Lung microvascular endothelial cell (primary cell): Measurements from ENCODE around the gene ZNF526. TPM values are rescaled to one million over a fixed set of nuclear protein-coding genes. Genes with fewer than 3 reads are reported as not detected.

Experiments
- DNase-seq, 2 donors: peaks; one replicate each; pipeline versions ENCODE4 v3.0.0 to v3.0.0-alpha.2; 2010; ENCODE audit warnings: low read depth in 2 of 2
- total RNA-seq: library from RNA; depleted of rRNA; stranded (reverse); fragments of >200 nt; gene quantifications from 2 replicates; pipeline ENCODE4 v1.2.1, GENCODE V29; 2014

The ZNF526 gene
- total RNA-seq, 1 donor from 2014 or later: 6.5 TPM

DNA sequence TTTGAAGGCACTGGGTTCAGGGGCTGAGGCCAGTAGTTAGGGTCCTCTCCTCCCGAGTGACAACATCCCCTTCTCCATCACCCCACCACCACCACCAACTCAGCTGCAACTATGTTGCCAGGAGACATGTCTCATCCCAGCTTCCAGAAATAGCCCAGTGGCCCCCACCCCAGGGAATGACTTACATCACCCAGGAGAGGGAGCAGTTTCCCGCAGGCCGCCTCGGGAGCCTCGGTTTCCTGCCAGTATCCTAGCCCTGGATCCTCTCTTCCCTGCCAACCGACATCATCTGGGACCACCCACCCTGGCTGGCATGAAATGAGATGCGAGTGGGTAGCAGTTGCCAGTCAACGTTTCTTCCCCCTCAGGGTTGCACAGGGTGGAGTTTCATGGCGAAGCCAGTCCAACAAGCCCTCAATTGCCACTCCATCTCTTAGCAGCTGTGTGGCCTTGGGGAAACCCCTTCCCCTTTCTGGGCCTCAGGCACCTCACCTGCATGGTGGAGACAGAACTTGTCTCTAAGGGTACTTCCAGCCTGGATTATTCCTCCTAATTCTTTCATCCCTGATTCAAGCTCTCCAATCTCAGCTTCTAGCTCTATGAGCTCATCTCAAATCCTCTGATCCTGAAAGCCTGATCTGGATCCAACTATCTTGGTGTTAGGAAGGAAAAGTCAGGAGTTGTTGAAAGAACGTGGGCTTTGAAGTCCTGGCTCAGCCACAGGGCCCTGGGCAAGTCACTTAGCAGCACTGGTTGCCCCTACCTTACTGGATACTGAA lies 26.2 kb downstream of the ZNF526 start:
- DNase-seq: peak; percentile 80 to 85

DNA sequence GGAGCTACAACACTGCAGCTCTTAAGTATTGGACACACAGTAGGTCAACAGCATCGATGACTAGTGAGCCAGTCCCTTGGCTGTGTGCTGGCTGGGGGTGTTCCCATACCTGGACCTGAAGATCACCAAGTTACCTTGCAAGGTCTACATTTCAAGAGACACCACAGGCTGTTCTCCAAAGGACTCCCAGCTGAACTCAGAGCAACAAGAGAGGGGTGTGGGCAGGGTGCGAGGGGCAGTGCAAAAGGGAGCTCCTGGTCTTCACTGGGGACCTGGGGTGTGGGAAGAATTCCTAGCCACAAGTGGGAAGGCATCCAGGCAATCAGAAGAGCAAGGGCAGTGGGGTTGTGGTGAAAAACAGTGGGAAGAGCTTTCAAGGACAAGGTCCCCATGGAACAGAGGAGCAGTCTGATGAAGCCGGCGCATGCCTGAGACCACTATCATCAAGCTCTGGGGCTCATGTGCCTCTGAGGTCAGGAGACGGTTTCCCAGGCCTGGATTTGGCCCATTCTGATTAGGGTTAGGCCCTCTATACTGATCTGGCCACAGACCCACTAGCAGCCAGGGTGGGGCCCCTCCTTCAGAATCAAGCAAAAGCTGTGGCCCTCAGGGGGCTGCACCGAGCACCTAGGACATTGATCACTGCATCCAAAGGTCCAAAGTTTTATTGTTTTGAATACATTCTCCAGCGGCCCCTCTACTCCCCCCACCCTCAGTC lies 27.0 kb downstream of the ZNF526 start:
- DNase-seq: no peak

- DNase-seq: no peak
These were observed 27.6 kb downstream of the ZNF526 start for GRCh38 chr19:42247640-42248199.

- DNase-seq: no peak
These were observed 28.4 kb downstream of the ZNF526 start for GRCh38 chr19:42248270-42249148.

GRCh38 chr19:42249149-42249750 lies 29.1 kb downstream of the ZNF526 start:
- DNase-seq: no peak

GRCh38 chr19:42249769-42250168 lies 29.7 kb downstream of the ZNF526 start:
- DNase-seq: no peak

- DNase-seq: no peak
These were observed 30.1 kb downstream of the ZNF526 start for GRCh38 chr19:42250183-42250665.

DNA sequence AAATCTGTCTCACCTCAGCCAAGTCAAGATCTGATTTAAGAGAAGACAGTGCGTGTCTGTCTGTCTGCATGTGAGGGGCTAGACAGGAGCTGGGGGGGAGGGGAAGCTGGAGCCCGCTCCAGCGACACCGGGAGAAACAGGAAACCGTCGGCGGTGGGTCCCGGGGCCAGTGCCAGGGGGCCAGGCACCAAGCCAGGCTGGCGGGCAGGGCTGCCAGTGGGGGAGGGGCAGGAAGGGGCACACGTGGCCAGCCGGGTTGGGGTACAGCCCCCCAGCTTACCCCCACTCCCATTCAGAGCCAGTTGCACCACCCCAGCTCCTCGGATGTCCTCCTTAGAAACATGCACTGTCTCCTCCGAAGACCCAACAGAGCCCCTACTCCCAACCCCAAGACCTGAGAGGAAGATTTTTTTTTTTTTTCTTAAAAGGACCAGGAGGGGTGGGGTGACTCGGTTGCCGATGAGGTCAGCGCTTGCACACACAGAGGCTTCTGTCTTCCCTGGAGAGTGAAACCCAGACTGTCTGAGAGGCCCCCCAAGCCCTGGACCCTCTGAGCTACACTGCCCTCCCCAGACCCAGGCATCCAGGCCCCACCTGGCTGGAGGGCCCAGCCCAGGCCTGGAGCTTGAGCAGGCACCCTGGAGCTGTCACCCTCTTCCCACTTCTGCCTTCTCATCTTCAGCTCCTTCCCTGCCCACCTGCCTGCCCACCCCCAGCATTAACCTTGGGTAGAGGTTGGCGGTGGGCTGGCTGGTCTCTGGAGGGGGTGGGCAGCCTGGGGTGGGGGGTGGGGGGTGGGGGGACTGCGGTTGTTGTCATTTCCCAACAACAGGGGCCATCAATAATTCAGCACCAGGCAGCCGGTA lies 30.8 kb downstream of the ZNF526 start:
- peak; percentile 47 to 59 for DNase-seq

GRCh38 chr19:42251572-42252358 lies 31.7 kb downstream of the ZNF526 start:
- DNase-seq: no peak

- DNase-seq: peak; percentile 41 to 44
These were observed 32.5 kb downstream of the ZNF526 start for GRCh38 chr19:42252365-42253244.

DNA sequence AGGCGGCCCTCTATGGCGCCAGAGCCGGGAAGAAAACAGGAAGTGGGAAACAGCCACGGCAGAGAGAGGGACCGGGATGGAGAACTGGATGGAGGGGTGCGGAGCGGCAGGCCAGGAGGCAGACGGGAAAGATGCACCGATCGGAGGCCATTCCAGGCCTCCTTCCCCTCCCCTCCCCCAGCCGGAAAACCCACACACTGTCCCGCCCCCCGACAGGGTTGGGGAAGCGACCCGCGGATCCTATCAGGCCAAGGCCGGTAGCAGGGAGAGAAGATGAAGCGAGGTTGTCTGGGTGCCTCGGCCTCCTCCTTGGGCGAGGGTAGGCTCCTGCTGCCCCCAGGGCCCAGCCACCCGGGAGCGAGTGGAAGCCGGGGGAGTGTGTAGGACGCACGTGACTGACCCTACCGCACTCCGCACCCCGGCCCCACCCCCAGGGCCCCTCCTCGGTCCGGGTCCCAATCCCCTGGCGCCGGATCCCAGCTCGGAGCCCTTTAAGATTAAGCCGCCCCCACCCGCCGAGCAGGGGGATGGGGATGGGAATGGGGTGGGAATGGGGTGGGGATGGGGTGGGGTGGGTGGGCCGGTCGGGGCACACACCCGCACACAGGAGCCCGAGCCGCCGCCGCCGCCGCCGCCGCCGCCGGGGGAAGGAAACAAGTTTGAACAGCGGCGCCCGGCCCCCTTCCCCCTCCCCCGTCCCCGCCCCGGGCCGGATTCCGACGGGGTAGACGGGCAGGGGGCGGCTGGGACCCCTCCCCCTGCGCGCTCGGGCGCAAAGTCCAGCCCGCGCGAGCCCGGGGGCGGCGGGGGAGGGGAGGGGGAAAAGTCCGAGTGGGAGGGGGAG lies 33.4 kb downstream of the ZNF526 start:
- peak; percentile 35 to 66 for DNase-seq

DNA sequence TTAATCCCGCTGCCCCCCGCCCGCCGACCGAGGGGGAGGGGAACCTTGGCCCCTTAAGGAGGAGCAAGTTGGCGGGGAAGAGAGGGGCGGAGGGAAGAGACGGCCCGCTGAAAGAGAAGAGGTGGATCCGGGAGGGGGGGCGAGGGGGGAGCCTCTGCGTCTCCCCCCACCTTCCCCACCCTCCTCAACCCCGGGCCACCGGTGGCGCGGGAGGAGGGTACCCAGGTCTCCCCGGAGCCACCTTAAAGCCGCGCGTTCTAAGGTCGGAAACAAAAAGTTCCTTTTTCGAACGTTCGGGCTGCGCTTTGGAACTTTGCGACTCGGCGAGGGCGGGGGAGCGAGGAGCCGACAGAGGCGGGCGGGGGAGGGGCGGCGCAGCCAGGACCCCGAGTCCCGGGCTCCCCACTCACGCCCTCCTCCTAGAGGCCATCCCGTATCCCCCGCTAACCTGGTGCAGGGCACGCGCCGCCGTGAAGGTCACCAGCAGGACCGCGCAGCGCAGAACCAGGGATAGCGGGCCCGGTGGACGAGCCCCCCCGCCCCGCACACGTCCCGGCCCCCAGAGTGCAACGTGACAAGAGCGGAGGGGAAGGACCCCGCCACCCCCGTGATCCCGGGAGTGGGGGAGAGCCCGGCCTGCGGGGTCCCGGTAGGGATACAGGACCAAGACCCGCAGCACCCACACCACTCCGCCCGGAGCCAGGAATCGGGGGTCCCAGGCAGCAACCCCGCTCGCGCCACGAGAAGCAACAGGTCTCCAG lies 34.2 kb downstream of the ZNF526 start:
- peak; percentile 62 to 68 for DNase-seq

DNA sequence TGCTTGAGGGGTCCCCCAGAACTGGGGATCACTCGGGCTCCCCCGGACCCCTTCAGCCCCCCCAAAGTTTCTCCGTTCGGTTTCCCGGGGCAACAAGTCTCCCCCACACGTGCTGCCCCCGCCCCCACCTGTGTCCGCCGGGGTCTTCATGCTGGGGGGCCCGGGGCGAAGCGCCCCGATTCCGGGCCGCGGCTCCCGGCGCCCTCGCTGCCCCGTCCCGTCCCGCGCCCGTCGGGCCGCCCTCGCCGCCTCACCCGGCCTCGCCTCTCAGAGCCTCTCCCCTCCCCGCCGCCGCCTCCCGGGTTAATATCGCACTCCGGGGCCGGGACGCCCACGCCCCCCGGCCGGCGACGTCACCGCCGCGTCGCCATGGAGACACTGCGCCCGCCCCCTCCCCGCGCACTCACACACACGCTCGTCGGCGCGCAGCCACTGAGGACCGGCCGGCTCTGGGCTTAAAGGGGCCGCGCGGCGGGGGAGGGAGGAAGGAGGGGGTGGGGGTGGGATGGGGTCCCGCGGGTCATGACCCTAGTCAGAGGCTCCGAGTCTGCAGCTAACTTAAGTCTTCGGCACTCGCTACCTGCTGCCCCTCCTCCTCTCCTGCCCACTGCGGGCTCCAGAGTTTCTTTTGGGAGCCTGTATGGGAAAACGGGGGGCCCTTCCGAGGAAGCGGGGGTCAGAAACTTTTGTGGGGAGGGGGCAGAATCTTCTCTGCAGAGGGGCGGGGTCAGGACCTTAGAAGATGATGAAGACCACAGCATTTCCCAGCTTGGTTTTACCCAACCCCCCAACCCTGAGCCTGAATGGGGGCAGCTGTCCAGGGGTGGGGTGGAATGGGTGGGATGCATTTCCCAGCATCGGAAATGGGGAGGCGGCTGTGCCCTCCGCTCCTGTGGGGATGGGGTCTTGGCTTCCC lies 35.0 kb downstream of the ZNF526 start, which contains the start of gene ERF:
TSS of gene ERF (minus strand) at position 279 of the 916 bp plus-strand sequence. CDS start at position 150, 129 bp downstream.
- DNase-seq: peak; percentile 93 to 96

GRCh38 chr19:42255766-42256745 lies 35.9 kb downstream of the ZNF526 start:
- peak; percentile 64 to 76 for DNase-seq
